ENCODE data around the gene ITGAX. TPM values are rescaled to one million over a fixed set of nuclear protein-coding genes. Genes with fewer than 3 reads are reported as not detected.

ITGAX gene
- total and polyA plus RNA-seq, 7 donors = 0.60 to 7.6 (median 1.8) TPM

- WGBS, 2 donors = 34 to 58% methylated on average over 7 of the region's 7 CpGs
- TF ChIP-seq POLR2AphosphoS5 (IDR thresholded peaks at IDR 0.05) (no peak), POLR2A (IDR thresholded peaks at IDR 0.05) (no peak), EP300 (IDR thresholded peaks at IDR 0.05) (no peak), CTCF (IDR thresholded peaks at IDR 0.05) (no peak)
- Histone ChIP-seq H3K27ac (no peak overlapping the region), H3K4me1 (no peaks in the 10 kb centered on the region), H3K9me3 (peaks cover 0 to 4% (median 3%) of the 10 kb centered on the region in 4 donors), H3K36me3 (no peaks in the 10 kb centered on the region), H3K4me3 (no peak overlapping the region), H3K27me3 (peaks cover 0 to under 1% (median 0%) of the 10 kb centered on the region in 3 donors)
- no peak for DNase-seq
- intact Hi-C loops (cut with DNase I) = no loop called here
These were observed 22.4 kb downstream of the ITGAX start for GRCh38 chr16:31377210-31377903.

DNA sequence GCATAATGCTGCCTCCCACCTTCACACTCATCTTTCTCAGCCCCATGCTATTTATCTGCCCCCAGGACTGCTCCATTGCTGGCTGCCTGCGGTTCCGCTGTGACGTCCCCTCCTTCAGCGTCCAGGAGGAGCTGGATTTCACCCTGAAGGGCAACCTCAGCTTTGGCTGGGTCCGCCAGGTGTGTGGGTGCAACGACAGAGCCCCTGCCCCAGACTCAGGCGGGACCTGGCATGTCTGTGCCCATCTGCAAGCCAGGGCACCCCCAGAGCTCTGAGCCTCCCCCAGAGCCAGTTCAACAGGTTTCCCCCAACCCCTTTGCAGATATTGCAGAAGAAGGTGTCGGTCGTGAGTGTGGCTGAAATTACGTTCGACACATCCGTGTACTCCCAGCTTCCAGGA is 25.2 kb downstream of the ITGAX start:
- Histone ChIP-seq H3K9me3 (peaks cover 0 to 1% (median under 1%) of the 10 kb centered on the region in 4 donors), H3K4me3 (no peak overlapping the region), H3K36me3 (no peaks in the 10 kb centered on the region), H3K27me3 (peaks cover 0 to 20% (median 0%) of the 10 kb centered on the region in 3 donors), H3K4me1 (no peaks in the 10 kb centered on the region), H3K27ac (no peak overlapping the region)
- 80 to 85% methylated on average over 12 of the region's 12 CpGs for WGBS, 2 donors
- no peak for DNase-seq
- intact Hi-C loops (cut with DNase I) = no loop called here
- TF ChIP-seq POLR2A (IDR thresholded peaks at IDR 0.05) (no peak), CTCF (IDR thresholded peaks at IDR 0.05) (no peak), EP300 (IDR thresholded peaks at IDR 0.05) (no peak), POLR2AphosphoS5 (IDR thresholded peaks at IDR 0.05) (no peak)

- Histone ChIP-seq H3K36me3 (no peaks in the 10 kb centered on the region), H3K27me3 (peaks cover 0 to 21% (median 0%) of the 10 kb centered on the region in 3 donors), H3K9me3 (no peaks in the 10 kb centered on the region), H3K27ac (no peak overlapping the region), H3K4me3 (no peak overlapping the region), H3K4me1 (no peaks in the 10 kb centered on the region)
- intact Hi-C loops (cut with DNase I) = no loop called here
- TF ChIP-seq POLR2AphosphoS5 (IDR thresholded peaks at IDR 0.05) (no peak), CTCF (IDR thresholded peaks at IDR 0.05) (peak in 1 of 4 experiments; percentile 11), POLR2A (IDR thresholded peaks at IDR 0.05) (no peak), EP300 (IDR thresholded peaks at IDR 0.05) (no peak)
- WGBS, 2 donors = 27 to 29% methylated on average over 14 of the region's 14 CpGs
- DNase-seq = no peak
These were observed 27.6 kb downstream of the ITGAX start for GRCh38 chr16:31382485-31383161.

DNA sequence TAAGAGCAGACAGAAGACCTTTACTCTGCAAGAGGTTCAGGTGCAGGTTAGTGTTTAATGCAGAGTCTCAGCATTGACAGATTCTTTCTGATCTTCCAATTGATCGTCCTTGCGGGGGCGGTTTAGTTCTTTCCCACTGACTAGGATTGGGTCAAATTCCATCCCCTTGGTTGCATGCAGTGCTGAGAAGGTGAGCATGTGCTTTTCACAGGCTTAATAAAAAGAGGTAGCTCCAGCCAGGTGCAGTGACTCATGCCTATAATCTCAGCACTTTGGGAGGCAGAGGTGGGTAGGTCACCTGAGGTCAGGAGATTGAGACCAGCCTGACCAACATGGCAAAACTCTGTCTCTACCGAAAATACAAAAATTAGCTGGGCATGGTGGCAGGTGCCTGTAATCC is 30.7 kb downstream of the ITGAX start:
- Histone ChIP-seq H3K4me3 (no peak overlapping the region), H3K27me3 (peaks cover 0 to 21% (median 0%) of the 10 kb centered on the region in 3 donors), H3K27ac (no peak overlapping the region), H3K36me3 (no peaks in the 10 kb centered on the region), H3K9me3 (no peaks in the 10 kb centered on the region), H3K4me1 (no peaks in the 10 kb centered on the region)
- WGBS, 2 donors = 15 to 81% methylated on average over 4 of the region's 4 CpGs
- intact Hi-C loops (cut with DNase I) = no loop called here
- TF ChIP-seq EP300 (IDR thresholded peaks at IDR 0.05) = no peak
- TF ChIP-seq POLR2AphosphoS5 (IDR thresholded peaks at IDR 0.05) = no peak
- no peak for TF ChIP-seq POLR2A (IDR thresholded peaks at IDR 0.05)
- TF ChIP-seq CTCF (IDR thresholded peaks at IDR 0.05) = no peak
- DNase-seq = no peak

Data from sigmoid colon (tissue), 7 donors.